Stimulated activated naive B cell treated with anti-CD40 and anti-IgM and Interleukin-4, amounts not matched to agents 10 μg/mL and 1 μg/mL and 100 μg/mL, for 72 hours (primary cell): ENCODE data around the gene SCN4B.
"Not testable (repeated sequence)": the region's sequence is repeated elsewhere in the genome, so short reads cannot be mapped to it uniquely, and the experiment has no call there.

Experiments used
- ATAC-seq, 2 donors: fragments of 150-1000 bp; cut with Tn5 transposase; replicated peaks; 2 replicates each; pipeline ENCODE4 v1.10.0; 2021; ENCODE audit warnings: moderate library complexity in 1 of 2
- DNase-seq: peaks from one replicate; pipeline ENCODE4 v3.0.0; 2021
- H3K27ac Mint-ChIP-seq: one replicate; pipeline ENCODE4 v1.8.0; 2022; ENCODE audit warnings: mild to moderate bottlenecking, mixed read lengths
- H3K27me3 Mint-ChIP-seq, 2 donors: one replicate each; pipeline ENCODE4 v1.8.0; 2022; ENCODE audit warnings: mixed read lengths in 2 of 2
- H3K36me3 Mint-ChIP-seq, 2 donors: one replicate each; pipeline ENCODE4 v1.8.0; 2022; ENCODE audit warnings: mixed read lengths in 2 of 2, mild to moderate bottlenecking in 1 of 2
- H3K4me1 Mint-ChIP-seq, 2 donors: one replicate each; pipeline ENCODE4 v1.8.0; 2022; ENCODE audit warnings: mixed read lengths in 2 of 2, mild to moderate bottlenecking in 1 of 2
- H3K4me3 Mint-ChIP-seq, 2 donors: one replicate each; pipeline ENCODE4 v1.8.0; 2022; ENCODE audit warnings: mild to moderate bottlenecking in 2 of 2, mixed read lengths in 2 of 2, moderate library complexity in 1 of 2
- H3K9me3 Mint-ChIP-seq, 2 donors: one replicate each; pipeline ENCODE4 v1.8.0; 2022; ENCODE audit warnings: mixed read lengths in 2 of 2, mild to moderate bottlenecking in 1 of 2

The SCN4B gene

GRCh38 chr11:118152552-118153471 is at the start of gene SCN4B:
Gene SCN4B, minus strand, starts transcription at chr11:118152823. Its CDS starts 150 bp downstream, at chr11:118152673.
- Mint-ChIP-seq H3K36me3 (no peaks in the 10 kb centered on the region), H3K4me3 (peak within 1 kb of the TSS; percentile 65 to 70), H3K27ac (no peak within 1 kb of the TSS), H3K4me1 (peaks cover 11 to 12% of the 10 kb centered on the region in 2 donors), H3K9me3 (no peaks in the 10 kb centered on the region), H3K27me3 (peaks cover 76 to 95% of the 10 kb centered on the region in 2 donors)
- peak; percentile 19 to 33 for ATAC-seq
- no peak for DNase-seq

GRCh38 chr11:118201966-118202365 is 49.3 kb upstream of the SCN4B start:
- H3K4me3 Mint-ChIP-seq, result no peak overlapping the region
- peaks cover 40 to 41% of the 10 kb centered on the region in 2 donors for H3K36me3 Mint-ChIP-seq
- no peak for DNase-seq
- peaks cover 17 to 24% of the 10 kb centered on the region in 2 donors for H3K4me1 Mint-ChIP-seq
- no peak for ATAC-seq
- H3K27me3 Mint-ChIP-seq, result no peaks in the 10 kb centered on the region
- peaks cover 4 to 6% of the 10 kb centered on the region in 2 donors for H3K9me3 Mint-ChIP-seq
- H3K27ac Mint-ChIP-seq, result no peak overlapping the region

- no peak overlapping the region for H3K27ac Mint-ChIP-seq
- H3K4me3 Mint-ChIP-seq, result no peak overlapping the region
- DNase-seq, result peak; percentile 68
Measured at GRCh38 chr11:118200901-118201680, 48.5 kb upstream of the SCN4B start.

GRCh38 chr11:118200497-118200896 is 47.9 kb upstream of the SCN4B start:
- no peak overlapping the region for H3K27ac Mint-ChIP-seq
- ATAC-seq (peak; percentile 46 to 52), DNase-seq (peak; percentile 39)
- no peaks in the 10 kb centered on the region for H3K9me3 Mint-ChIP-seq
- peak overlapping the region in 1 of 2 donors; percentile 70 for H3K4me3 Mint-ChIP-seq
- H3K36me3 Mint-ChIP-seq, result peaks cover 34 to 36% of the 10 kb centered on the region in 2 donors
- no peaks in the 10 kb centered on the region for H3K27me3 Mint-ChIP-seq
- H3K4me1 Mint-ChIP-seq, result peaks cover 11 to 19% of the 10 kb centered on the region in 2 donors

More at GRCh38 chr11:118200901-118201680, 48.5 kb upstream of the SCN4B start:
- H3K4me1 Mint-ChIP-seq, result peaks cover 17% of the 10 kb centered on the region in 2 donors
- peaks cover 37 to 41% of the 10 kb centered on the region in 2 donors for H3K36me3 Mint-ChIP-seq
- H3K27me3 Mint-ChIP-seq, result no peaks in the 10 kb centered on the region
- peak; percentile 93 to 94 for ATAC-seq
- peaks cover 1 to 5% of the 10 kb centered on the region in 2 donors for H3K9me3 Mint-ChIP-seq

- no peak for DNase-seq
Measured at GRCh38 chr11:118199135-118199534, 46.5 kb upstream of the SCN4B start.

GRCh38 chr11:118198370-118198769 is 45.7 kb upstream of the SCN4B start:
- peaks cover 50 to 52% of the 10 kb centered on the region in 2 donors for H3K36me3 Mint-ChIP-seq

More at GRCh38 chr11:118199135-118199534, 46.5 kb upstream of the SCN4B start:
- Mint-ChIP-seq H3K9me3 (no peaks in the 10 kb centered on the region), H3K36me3 (peaks cover 42 to 44% of the 10 kb centered on the region in 2 donors), H3K27ac (peak overlapping the region; percentile 90), H3K4me1 (peaks cover 13 to 29% of the 10 kb centered on the region in 2 donors), H3K27me3 (no peaks in the 10 kb centered on the region), H3K4me3 (peak overlapping the region; percentile 57 to 63)
- ATAC-seq, result no peak

GRCh38 chr11:118194835-118195627 is 42.4 kb upstream of the SCN4B start:
- peaks cover 14 to 48% of the 10 kb centered on the region in 2 donors for H3K4me1 Mint-ChIP-seq
- no peak overlapping the region for H3K4me3 Mint-ChIP-seq
- peaks cover 10 to 12% of the 10 kb centered on the region in 2 donors for H3K9me3 Mint-ChIP-seq
- H3K27me3 Mint-ChIP-seq, result peaks cover 9 to 16% of the 10 kb centered on the region in 2 donors
- H3K27ac Mint-ChIP-seq, result peak overlapping the region; percentile 59
- ATAC-seq, result no peak
- H3K36me3 Mint-ChIP-seq, result peaks cover 68 to 72% of the 10 kb centered on the region in 2 donors
- no peak for DNase-seq

More at GRCh38 chr11:118198370-118198769, 45.7 kb upstream of the SCN4B start:
- peak; percentile 71 for DNase-seq
- Mint-ChIP-seq H3K27me3 (peaks cover 0 to 3% of the 10 kb centered on the region in 2 donors), H3K4me1 (peaks cover 16 to 34% of the 10 kb centered on the region in 2 donors), H3K9me3 (peaks cover 0 to 3% of the 10 kb centered on the region in 2 donors), H3K27ac (peak overlapping the region; percentile 90), H3K4me3 (peak overlapping the region; percentile 57)
- ATAC-seq, result peak; percentile 38 to 52

- H3K4me3 Mint-ChIP-seq, result peak overlapping the region; percentile 14 to 39
- H3K36me3 Mint-ChIP-seq, result peaks cover 65 to 66% of the 10 kb centered on the region in 2 donors
- DNase-seq (no peak), ATAC-seq (peak; percentile 39 to 51)
- peaks cover 18 to 26% of the 10 kb centered on the region in 2 donors for H3K27me3 Mint-ChIP-seq
- peaks cover 14 to 46% of the 10 kb centered on the region in 2 donors for H3K4me1 Mint-ChIP-seq
- H3K27ac Mint-ChIP-seq, result peak overlapping the region; percentile 94
- peaks cover 10 to 12% of the 10 kb centered on the region in 2 donors for H3K9me3 Mint-ChIP-seq
Measured at GRCh38 chr11:118193910-118194566, 41.4 kb upstream of the SCN4B start.

- Mint-ChIP-seq H3K9me3 (peaks cover 10 to 12% of the 10 kb centered on the region in 2 donors), H3K27ac (peak overlapping the region; percentile 74), H3K27me3 (peaks cover 18 to 35% of the 10 kb centered on the region in 2 donors), H3K36me3 (peaks cover 56% of the 10 kb centered on the region in 2 donors), H3K4me1 (peaks cover 8 to 34% of the 10 kb centered on the region in 2 donors)
- DNase-seq, H3K4me3 Mint-ChIP-seq: not testable (repeated sequence)
- peak in 1 of 2 donors; percentile 25 for ATAC-seq
Measured at GRCh38 chr11:118192817-118193216, 40.2 kb upstream of the SCN4B start.

- Mint-ChIP-seq H3K36me3 (peaks cover 45 to 48% of the 10 kb centered on the region in 2 donors), H3K27me3 (peaks cover 24 to 42% of the 10 kb centered on the region in 2 donors), H3K4me1 (peaks cover 13 to 37% of the 10 kb centered on the region in 2 donors), H3K9me3 (peaks cover 10 to 12% of the 10 kb centered on the region in 2 donors)
- not testable (repeated sequence) for H3K4me3 Mint-ChIP-seq, H3K27ac Mint-ChIP-seq, DNase-seq, ATAC-seq
Measured at GRCh38 chr11:118190942-118191506, 38.4 kb upstream of the SCN4B start.

- peaks cover 6 to 9% of the 10 kb centered on the region in 2 donors for H3K36me3 Mint-ChIP-seq
- ATAC-seq, result no peak
- H3K4me3 Mint-ChIP-seq, result no peak overlapping the region
- DNase-seq, result no peak
- peaks cover 11 to 32% of the 10 kb centered on the region in 2 donors for H3K4me1 Mint-ChIP-seq
- H3K9me3 Mint-ChIP-seq, result peaks cover 1 to 5% of the 10 kb centered on the region in 2 donors
- no peak overlapping the region for H3K27ac Mint-ChIP-seq
- H3K27me3 Mint-ChIP-seq, result peaks cover 35 to 51% of the 10 kb centered on the region in 2 donors
Measured at GRCh38 chr11:118186346-118187107, 33.9 kb upstream of the SCN4B start.
